Measurements from ENCODE around the gene ELF3. TPM values are rescaled to one million over a fixed set of nuclear protein-coding genes. Genes with fewer than 3 reads are reported as not detected.

ELF3 gene
- total and polyA plus RNA-seq, 5 donors from 2014 or later = 1.0 TPM; not detected in 4

- H3K9me3 ChIP-seq (ENCODE audit: control insufficient read depth in 2 of 2, low read length in 2 of 2) = no peaks in the 10 kb centered on the region
- peak within 1 kb of the TSS; percentile 62 for H3K27ac ChIP-seq (ENCODE audit: insufficient read depth, low read length, poor library complexity, severe bottlenecking)
- H3K27ac Mint-ChIP-seq = peak within 1 kb of the TSS; percentile 95 to 99 (median 96)
- peaks cover 5% of the 10 kb centered on the region for H3K36me3 Mint-ChIP-seq
- H3K4me3 Mint-ChIP-seq = peak within 1 kb of the TSS; percentile 94 to 100 (median 98)
- H3K27me3 ChIP-seq (ENCODE audit: control insufficient read depth, insufficient read depth, low read length) = no peaks in the 10 kb centered on the region
- peaks cover 13% of the 10 kb centered on the region for H3K4me1 ChIP-seq (ENCODE audit: control insufficient read depth, insufficient read depth, low read length, poor library complexity, severe bottlenecking)
- peak; percentile 46 to 72 (median 62) for DNase-seq
- peaks cover 6% of the 10 kb centered on the region for H3K27me3 Mint-ChIP-seq
- H3K4me3 ChIP-seq (ENCODE audit: low read depth, low read length) = peak within 1 kb of the TSS; percentile 77
- peaks cover 12 to 31% (median 21%) of the 10 kb centered on the region in 4 donors for H3K4me1 Mint-ChIP-seq
- ATAC-seq (ENCODE audit: low read depth in 2 of 2) = peak; percentile 82 to 84
- H3K9me3 Mint-ChIP-seq = no peaks in the 10 kb centered on the region
- H3K36me3 ChIP-seq (ENCODE audit: control insufficient read depth, insufficient read depth, low read length) = no peaks in the 10 kb centered on the region
Observed at GRCh38 chr1:201982623-201983379, 27.6 kb upstream of the ELF3 start, which contains the start of gene RNPEP. Gene RNPEP, plus strand, starts transcription at chr1:201982648. Its CDS starts 19 bp downstream, at chr1:201982667.

GRCh38 chr1:201983380-201983805, 27.0 kb upstream of the ELF3 start:
- DNase-seq (peak in 1 of 3 donors; percentile 28), ATAC-seq (ENCODE audit: low read depth in 2 of 2) (no peak)
- Histone ChIP-seq H3K4me3 (ENCODE audit: low read depth, low read length) (peak overlapping the region; percentile 77), H3K4me1 (ENCODE audit: control insufficient read depth, insufficient read depth, low read length, poor library complexity, severe bottlenecking) (peaks cover 13% of the 10 kb centered on the region), H3K36me3 (ENCODE audit: control insufficient read depth, insufficient read depth, low read length) (no peaks in the 10 kb centered on the region), H3K27me3 (ENCODE audit: control insufficient read depth, insufficient read depth, low read length) (no peaks in the 10 kb centered on the region), H3K27ac (ENCODE audit: insufficient read depth, low read length, poor library complexity, severe bottlenecking) (peak overlapping the region; percentile 62), H3K9me3 (ENCODE audit: control insufficient read depth in 2 of 2, low read length in 2 of 2) (no peaks in the 10 kb centered on the region)
- Mint-ChIP-seq H3K4me3 (peak overlapping the region; percentile 84 to 100 (median 96)), H3K4me1 (peaks cover 12 to 31% (median 21%) of the 10 kb centered on the region in 4 donors), H3K27me3 (peaks cover 6% of the 10 kb centered on the region), H3K36me3 (peaks cover 5% of the 10 kb centered on the region), H3K9me3 (no peaks in the 10 kb centered on the region), H3K27ac (peak overlapping the region; percentile 92 to 96 (median 94))

- ATAC-seq (ENCODE audit: low read depth in 2 of 2) (no peak), DNase-seq (no peak)
- Histone ChIP-seq H3K4me1 (ENCODE audit: control insufficient read depth, insufficient read depth, low read length, poor library complexity, severe bottlenecking) (peaks cover 13% of the 10 kb centered on the region), H3K4me3 (ENCODE audit: low read depth, low read length) (no peak overlapping the region), H3K36me3 (ENCODE audit: control insufficient read depth, insufficient read depth, low read length) (peaks cover 9% of the 10 kb centered on the region), H3K27me3 (ENCODE audit: control insufficient read depth, insufficient read depth, low read length) (no peaks in the 10 kb centered on the region), H3K27ac (ENCODE audit: insufficient read depth, low read length, poor library complexity, severe bottlenecking) (no peak overlapping the region), H3K9me3 (ENCODE audit: control insufficient read depth in 2 of 2, low read length in 2 of 2) (no peaks in the 10 kb centered on the region)
- peak overlapping the region in 1 of 3 donors; percentile 96 for H3K27ac Mint-ChIP-seq
- peak overlapping the region; percentile 28 to 97 (median 80) for H3K4me3 Mint-ChIP-seq
- H3K9me3 Mint-ChIP-seq = no peaks in the 10 kb centered on the region
- H3K36me3 Mint-ChIP-seq = peaks cover 11% of the 10 kb centered on the region
- H3K4me1 Mint-ChIP-seq = peaks cover 12 to 31% (median 21%) of the 10 kb centered on the region in 4 donors
- peaks cover 6% of the 10 kb centered on the region for H3K27me3 Mint-ChIP-seq
Observed at GRCh38 chr1:201984446-201984845, 25.9 kb upstream of the ELF3 start.

GRCh38 chr1:201985355-201985754, 25.0 kb upstream of the ELF3 start:
- no peaks in the 10 kb centered on the region for H3K27me3 ChIP-seq (ENCODE audit: control insufficient read depth, insufficient read depth, low read length)
- H3K4me3 Mint-ChIP-seq = peak overlapping the region in 2 of 4 donors; percentile 68 to 83

GRCh38 chr1:201988601-201989000, 21.8 kb upstream of the ELF3 start:
- Mint-ChIP-seq H3K36me3 (peaks cover 35% of the 10 kb centered on the region), H3K27ac (no peak overlapping the region), H3K9me3 (no peaks in the 10 kb centered on the region), H3K4me1 (peaks cover 9 to 19% (median 11%) of the 10 kb centered on the region in 4 donors), H3K27me3 (no peaks in the 10 kb centered on the region), H3K4me3 (no peak overlapping the region)
- Histone ChIP-seq H3K9me3 (ENCODE audit: control insufficient read depth in 2 of 2, low read length in 2 of 2) (no peaks in the 10 kb centered on the region), H3K36me3 (ENCODE audit: control insufficient read depth, insufficient read depth, low read length) (peaks cover 42% of the 10 kb centered on the region), H3K27ac (ENCODE audit: insufficient read depth, low read length, poor library complexity, severe bottlenecking) (no peak overlapping the region), H3K27me3 (ENCODE audit: control insufficient read depth, insufficient read depth, low read length) (no peaks in the 10 kb centered on the region), H3K4me1 (ENCODE audit: control insufficient read depth, insufficient read depth, low read length, poor library complexity, severe bottlenecking) (peaks cover 2% of the 10 kb centered on the region), H3K4me3 (ENCODE audit: low read depth, low read length) (no peak overlapping the region)
- DNase-seq (no peak), ATAC-seq (ENCODE audit: low read depth in 2 of 2) (no peak)

More at GRCh38 chr1:201985355-201985754, 25.0 kb upstream of the ELF3 start:
- Mint-ChIP-seq H3K36me3 (peaks cover 19% of the 10 kb centered on the region), H3K4me1 (peaks cover 12 to 31% (median 21%) of the 10 kb centered on the region in 4 donors), H3K27ac (peak overlapping the region in 1 of 3 donors; percentile 31), H3K27me3 (peaks cover 6% of the 10 kb centered on the region), H3K9me3 (no peaks in the 10 kb centered on the region)
- Histone ChIP-seq H3K4me1 (ENCODE audit: control insufficient read depth, insufficient read depth, low read length, poor library complexity, severe bottlenecking) (peaks cover 13% of the 10 kb centered on the region), H3K9me3 (ENCODE audit: control insufficient read depth in 2 of 2, low read length in 2 of 2) (no peaks in the 10 kb centered on the region), H3K4me3 (ENCODE audit: low read depth, low read length) (no peak overlapping the region), H3K36me3 (ENCODE audit: control insufficient read depth, insufficient read depth, low read length) (peaks cover 17% of the 10 kb centered on the region), H3K27ac (ENCODE audit: insufficient read depth, low read length, poor library complexity, severe bottlenecking) (no peak overlapping the region)
- DNase-seq (no peak), ATAC-seq (ENCODE audit: low read depth in 2 of 2) (no peak)

GRCh38 chr1:201989354-201990128, 20.8 kb upstream of the ELF3 start:
- peaks cover 44% of the 10 kb centered on the region for H3K36me3 Mint-ChIP-seq
- peaks cover 49% of the 10 kb centered on the region for H3K36me3 ChIP-seq (ENCODE audit: control insufficient read depth, insufficient read depth, low read length)
- no peaks in the 10 kb centered on the region for H3K27me3 ChIP-seq (ENCODE audit: control insufficient read depth, insufficient read depth, low read length)

GRCh38 chr1:201990427-201990826, 20.0 kb upstream of the ELF3 start:
- H3K36me3 Mint-ChIP-seq = peaks cover 48% of the 10 kb centered on the region
- H3K27ac ChIP-seq (ENCODE audit: insufficient read depth, low read length, poor library complexity, severe bottlenecking) = no peak overlapping the region

More at GRCh38 chr1:201989354-201990128, 20.8 kb upstream of the ELF3 start:
- Mint-ChIP-seq H3K27ac (no peak overlapping the region), H3K4me1 (peaks cover 1 to 10% (median 4%) of the 10 kb centered on the region in 4 donors), H3K4me3 (no peak overlapping the region), H3K9me3 (no peaks in the 10 kb centered on the region), H3K27me3 (no peaks in the 10 kb centered on the region)
- no peak overlapping the region for H3K4me3 ChIP-seq (ENCODE audit: low read depth, low read length)
- no peaks in the 10 kb centered on the region for H3K9me3 ChIP-seq (ENCODE audit: control insufficient read depth in 2 of 2, low read length in 2 of 2)
- DNase-seq = no peak
- no peaks in the 10 kb centered on the region for H3K4me1 ChIP-seq (ENCODE audit: control insufficient read depth, insufficient read depth, low read length, poor library complexity, severe bottlenecking)
- no peak for ATAC-seq (ENCODE audit: low read depth in 2 of 2)
- H3K27ac ChIP-seq (ENCODE audit: insufficient read depth, low read length, poor library complexity, severe bottlenecking) = no peak overlapping the region

More at GRCh38 chr1:201990427-201990826, 20.0 kb upstream of the ELF3 start:
- no peaks in the 10 kb centered on the region for H3K27me3 Mint-ChIP-seq
- H3K4me3 Mint-ChIP-seq = no peak overlapping the region
- H3K9me3 ChIP-seq (ENCODE audit: control insufficient read depth in 2 of 2, low read length in 2 of 2) = no peaks in the 10 kb centered on the region
- peaks cover 50% of the 10 kb centered on the region for H3K36me3 ChIP-seq (ENCODE audit: control insufficient read depth, insufficient read depth, low read length)
- no peak for DNase-seq
- peaks cover 0 to 6% (median under 1%) of the 10 kb centered on the region in 4 donors for H3K4me1 Mint-ChIP-seq
- H3K27me3 ChIP-seq (ENCODE audit: control insufficient read depth, insufficient read depth, low read length) = no peaks in the 10 kb centered on the region
- H3K27ac Mint-ChIP-seq = no peak overlapping the region
- no peak for ATAC-seq (ENCODE audit: low read depth in 2 of 2)
- H3K9me3 Mint-ChIP-seq = no peaks in the 10 kb centered on the region
- no peaks in the 10 kb centered on the region for H3K4me1 ChIP-seq (ENCODE audit: control insufficient read depth, insufficient read depth, low read length, poor library complexity, severe bottlenecking)
- no peak overlapping the region for H3K4me3 ChIP-seq (ENCODE audit: low read depth, low read length)
